Measurements from ENCODE around the gene PKLR. TPM values are rescaled to one million over a fixed set of nuclear protein-coding genes. Genes with fewer than 3 reads are reported as not detected.

PKLR gene
- total RNA-seq, 1 experiment from 2014 or later = 0.17 TPM

- Histone ChIP-seq H3K9me2 (ENCODE audit: insufficient read depth) (no peaks in the 10 kb centered on the region), H3K9ac (ENCODE audit: low read length) (peak overlapping the region; percentile 81), H3K27me3 (ENCODE audit: insufficient read depth, low read length) (no peaks in the 10 kb centered on the region), H2AFZ (ENCODE audit: low read depth, low read length, poor library complexity, severe bottlenecking) (no peak overlapping the region), H3K9me3 (ENCODE audit: control insufficient read depth in 1 of 2, insufficient read depth in 1 of 2, low read depth in 1 of 2, low read length in 2 of 2) (no peaks in the 10 kb centered on the region), H4K20me1 (ENCODE audit: insufficient read depth) (no peaks in the 10 kb centered on the region), H3K79me2 (ENCODE audit: insufficient read depth, low read length) (peaks cover 11% of the 10 kb centered on the region; the same call in 1 of the 2 replicates), H3K4me3 (replicated peaks in 1 of 2; ENCODE audit: low read depth in 1 of 2, low read length in 2 of 2) (peak overlapping the region; percentile 75 to 84), H3K4me1 (ENCODE audit: control insufficient read depth in 1 of 2, insufficient read depth in 2 of 2, low read length in 2 of 2) (peaks cover 16 to 35% of the 10 kb centered on the region in 2 experiments; a peak in 3 of 4 replicates), H3K27ac (ENCODE audit: low read depth, low read length) (peak overlapping the region; percentile 62), H3K36me3 (ENCODE audit: control insufficient read depth in 1 of 2, insufficient read depth in 2 of 2, low read length in 2 of 2) (peaks cover 6 to 8% of the 10 kb centered on the region in 2 experiments; a peak in 3 of 4 replicates), H3K4me2 (ENCODE audit: low read length) (peak overlapping the region; percentile 95)
- RAD21 ChIA-PET (ENCODE audit: low non-redundant PET in 1 of 2, low total read pairs in 2 of 2, uncharacterized antibody in 2 of 2, unreplicated experiment in 2 of 2) = no interaction called here
- intact Hi-C loops (cut with micrococcal nuclease) = loop anchor here (5.0 kb wide), 1 partner anchor 54 kb away; the partner anchor contains the start of gene FDPS
- ATAC-seq = no peak
- TF ChIP-seq SP1 (IDR thresholded peaks at IDR 0.05; ENCODE audit: low read depth) = no peak
- TF ChIP-seq EZH2phosphoT487 (IDR thresholded peaks at IDR 0.05; ENCODE audit: borderline replicate concordance) = no peak
- no peak for TF ChIP-seq EZH2 (IDR thresholded peaks at IDR 0.05)
- no peak for TF ChIP-seq ATF3 (IDR thresholded peaks at IDR 0.05)
- TF ChIP-seq ZNF274 (IDR thresholded peaks at IDR 0.05; ENCODE audit: low read depth, low read length) = no peak
- TF ChIP-seq, protein P1, sequence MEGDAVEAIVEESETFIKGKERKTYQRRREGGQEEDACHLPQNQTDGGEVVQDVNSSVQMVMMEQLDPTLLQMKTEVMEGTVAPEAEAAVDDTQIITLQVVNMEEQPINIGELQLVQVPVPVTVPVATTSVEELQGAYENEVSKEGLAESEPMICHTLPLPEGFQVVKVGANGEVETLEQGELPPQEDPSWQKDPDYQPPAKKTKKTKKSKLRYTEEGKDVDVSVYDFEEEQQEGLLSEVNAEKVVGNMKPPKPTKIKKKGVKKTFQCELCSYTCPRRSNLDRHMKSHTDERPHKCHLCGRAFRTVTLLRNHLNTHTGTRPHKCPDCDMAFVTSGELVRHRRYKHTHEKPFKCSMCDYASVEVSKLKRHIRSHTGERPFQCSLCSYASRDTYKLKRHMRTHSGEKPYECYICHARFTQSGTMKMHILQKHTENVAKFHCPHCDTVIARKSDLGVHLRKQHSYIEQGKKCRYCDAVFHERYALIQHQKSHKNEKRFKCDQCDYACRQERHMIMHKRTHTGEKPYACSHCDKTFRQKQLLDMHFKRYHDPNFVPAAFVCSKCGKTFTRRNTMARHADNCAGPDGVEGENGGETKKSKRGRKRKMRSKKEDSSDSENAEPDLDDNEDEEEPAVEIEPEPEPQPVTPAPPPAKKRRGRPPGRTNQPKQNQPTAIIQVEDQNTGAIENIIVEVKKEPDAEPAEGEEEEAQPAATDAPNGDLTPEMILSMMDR (IDR thresholded peaks at IDR 0.05 in 2 of 3, conservative IDR thresholded peaks at IDR 0.05 in 1 of 3; ENCODE audit: borderline replicate concordance in 1 of 3, insufficient read depth in 1 of 3, low read depth in 2 of 3, low read length in 2 of 3) = no peak
- no peak for TF ChIP-seq TCF7L2 (IDR thresholded peaks at IDR 0.05; ENCODE audit: borderline replicate concordance, extremely low read depth, insufficient read depth, insufficient read length)
- no peak for TF ChIP-seq YY1 (IDR thresholded peaks at IDR 0.05; ENCODE audit: extremely low read depth, insufficient replicate concordance, low read depth, low read length)
- no peak for TF ChIP-seq RAD21 (IDR thresholded peaks at IDR 0.05; ENCODE audit: low read depth)
- TF ChIP-seq MAX (IDR thresholded peaks at IDR 0.05) = no peak
- no peak for TF ChIP-seq ZFX (IDR thresholded peaks at IDR 0.05)
- no peak for TF ChIP-seq FOSL1 (IDR thresholded peaks at IDR 0.05; ENCODE audit: low read depth)
- no peak for TF ChIP-seq CBX3 (IDR thresholded peaks at IDR 0.05; ENCODE audit: low read depth)
- no peak for TF ChIP-seq ELF1 (IDR thresholded peaks at IDR 0.05; ENCODE audit: borderline replicate concordance, low read depth)
- no peak for TF ChIP-seq POLR2A (IDR thresholded peaks at IDR 0.05; ENCODE audit: borderline replicate concordance, extremely low read depth, insufficient read depth, insufficient read length)
- no peak for TF ChIP-seq POLR2AphosphoS5 (IDR thresholded peaks at IDR 0.05; ENCODE audit: low read depth, low read length)
- TF ChIP-seq SRF (IDR thresholded peaks at IDR 0.05; ENCODE audit: low read depth) = no peak
- TF ChIP-seq EGR1 (IDR thresholded peaks at IDR 0.05; ENCODE audit: low read depth) = no peak
- no peak for DNase-seq (ENCODE audit: low read depth, low spot score)
- CTCF ChIA-PET = interaction anchor here (1.5 kb wide), 1 partner anchor 81 kb away, joined by 3 read pairs; the partner anchor contains the start of gene KRTCAP2
- BruUV-seq (replicated peaks) = no TSS peak
- POLR2A ChIA-PET = no interaction called here
Measured at GRCh38 chr1:155253797-155254196, 47.4 kb downstream of the PKLR start.
